ENCODE measurements around the gene WEE2.
"Not testable (repeated sequence)": the region's sequence is repeated elsewhere in the genome, so short reads cannot be mapped to it uniquely, and the experiment has no call there.

Gene WEE2

DNA sequence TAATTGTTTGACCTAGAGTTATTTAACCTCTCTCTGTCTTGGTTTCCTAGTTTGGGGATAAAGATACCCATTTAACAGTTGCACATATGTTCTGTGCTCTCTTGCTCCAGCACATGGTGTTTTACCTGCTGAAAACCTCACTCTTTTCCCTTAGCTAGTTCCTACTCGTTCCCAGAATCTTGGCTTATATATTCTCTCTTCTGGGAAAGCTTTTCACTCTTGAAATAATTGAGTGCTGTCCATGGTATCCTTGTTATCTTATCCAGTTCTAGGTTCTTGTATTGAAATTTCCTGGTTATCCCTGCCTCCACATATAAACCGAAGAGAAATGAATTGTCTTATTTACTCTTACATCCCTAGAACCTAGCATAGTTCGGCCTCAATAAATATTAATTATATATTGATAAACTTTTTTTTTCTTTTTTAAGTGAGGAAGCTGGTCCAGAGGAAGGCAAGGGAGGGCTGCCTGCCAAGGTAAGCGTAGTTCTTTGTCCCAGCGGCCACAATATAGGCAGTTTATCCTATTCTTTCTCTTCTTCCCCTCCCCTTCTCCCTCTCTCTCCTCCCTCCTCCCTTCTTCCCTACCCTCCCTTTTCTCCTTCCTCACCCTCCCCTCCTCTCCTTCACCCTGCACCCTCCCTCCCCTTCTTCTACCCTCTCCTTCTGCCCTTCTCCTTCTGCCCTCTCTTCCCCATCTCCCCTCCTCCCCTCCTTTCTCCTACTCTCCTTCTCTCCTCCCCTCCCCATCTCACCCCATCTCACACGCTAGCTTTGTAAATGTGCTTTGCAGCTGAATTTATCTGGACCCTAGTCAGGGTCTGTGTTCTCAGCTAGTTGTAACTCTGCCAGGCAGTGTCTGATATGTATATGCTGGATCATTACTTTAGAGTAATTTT is 7.9 kb downstream of the WEE2 start:
- DNase-seq, result no peak

DNA sequence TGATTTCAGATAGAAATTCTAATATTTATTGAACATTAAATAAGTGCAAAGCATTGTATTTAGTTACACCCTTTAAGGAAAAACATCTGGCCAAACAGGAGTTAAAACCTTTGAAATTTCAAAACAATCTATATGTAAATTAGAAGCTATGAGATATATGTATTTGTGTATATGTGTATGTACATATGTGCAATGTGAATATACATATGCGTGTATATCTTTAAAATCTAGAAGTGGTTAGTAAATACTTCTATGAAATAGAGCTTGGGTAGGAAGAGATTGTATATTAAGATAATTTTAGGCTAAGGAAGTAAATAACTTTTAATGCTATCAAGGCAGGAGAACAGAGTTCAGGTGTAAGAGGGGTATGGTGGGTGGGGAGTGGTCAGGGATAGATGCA is 9.3 kb downstream of the WEE2 start:
- DNase-seq, result no peak

DNA sequence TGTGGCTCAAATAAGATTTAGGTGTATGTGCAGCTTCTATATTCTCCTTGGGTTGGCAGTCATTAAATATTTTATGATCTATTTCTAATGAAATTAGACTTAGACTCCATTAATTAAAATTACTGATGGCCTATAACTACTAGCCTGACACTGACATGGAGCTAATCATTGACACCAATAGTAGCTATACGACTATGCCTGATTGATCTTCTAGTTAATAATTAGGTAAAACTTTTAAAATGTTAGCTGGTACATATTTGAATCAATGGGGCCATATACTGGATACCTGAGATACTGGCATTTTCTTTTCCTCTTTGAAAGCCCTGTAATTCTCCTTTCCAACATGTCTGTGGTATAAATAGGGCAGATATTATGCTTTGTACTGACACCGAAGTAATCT is 14.4 kb downstream of the WEE2 start:
- no peak for DNase-seq

DNA sequence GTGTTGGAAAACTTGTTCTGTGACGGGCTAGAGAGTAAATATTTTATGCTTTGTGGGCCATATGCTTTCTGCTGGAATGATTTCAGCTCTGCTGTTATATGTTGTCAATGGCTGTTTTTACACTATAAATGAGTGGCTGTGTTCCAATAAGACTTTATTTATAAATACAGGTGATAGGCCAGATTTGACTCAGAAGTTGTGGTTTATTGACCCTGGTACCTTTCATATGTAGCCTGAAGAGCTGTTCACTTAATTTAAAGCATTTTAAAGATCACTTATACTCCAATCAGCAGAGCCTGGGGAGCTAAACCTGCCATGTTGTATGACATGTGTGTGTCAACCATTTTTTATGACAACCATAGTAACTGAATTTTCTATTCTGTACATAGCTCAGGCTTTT is 20.9 kb downstream of the WEE2 start:
- DNase-seq, result no peak

DNA sequence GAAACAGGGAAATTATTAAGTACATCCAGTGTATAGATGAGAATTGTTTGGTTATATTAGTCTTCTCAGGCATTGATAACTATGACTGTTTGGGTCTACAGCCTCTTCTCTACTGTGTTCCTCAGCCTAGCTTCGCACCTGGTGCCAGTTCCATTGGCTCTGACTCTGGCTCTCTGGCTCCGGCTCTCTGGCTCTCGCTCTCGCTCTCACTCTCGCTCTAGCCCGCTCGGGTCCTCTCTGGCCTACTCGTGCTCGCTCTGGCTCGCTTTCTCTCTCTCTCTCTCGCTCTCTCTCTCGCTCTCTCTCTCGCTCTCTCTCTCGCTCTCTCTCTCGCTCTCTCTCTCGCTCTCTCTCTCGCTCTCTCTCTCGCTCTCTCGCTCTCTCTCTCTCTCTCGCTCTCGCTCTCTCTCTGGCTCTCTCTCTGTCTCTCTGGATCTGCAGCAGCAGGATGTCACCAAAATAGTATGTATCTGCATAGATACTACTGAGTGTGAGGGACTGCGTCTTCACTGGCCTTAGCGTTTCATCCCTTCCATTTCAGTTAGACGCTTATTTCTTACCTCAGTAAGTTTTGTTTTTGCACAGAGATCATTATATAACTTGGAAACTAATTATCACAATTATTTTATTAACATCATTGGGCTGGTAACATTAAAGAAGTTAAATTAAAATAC is 23.5 kb downstream of the WEE2 start:
- DNase-seq, result no peak

DNA sequence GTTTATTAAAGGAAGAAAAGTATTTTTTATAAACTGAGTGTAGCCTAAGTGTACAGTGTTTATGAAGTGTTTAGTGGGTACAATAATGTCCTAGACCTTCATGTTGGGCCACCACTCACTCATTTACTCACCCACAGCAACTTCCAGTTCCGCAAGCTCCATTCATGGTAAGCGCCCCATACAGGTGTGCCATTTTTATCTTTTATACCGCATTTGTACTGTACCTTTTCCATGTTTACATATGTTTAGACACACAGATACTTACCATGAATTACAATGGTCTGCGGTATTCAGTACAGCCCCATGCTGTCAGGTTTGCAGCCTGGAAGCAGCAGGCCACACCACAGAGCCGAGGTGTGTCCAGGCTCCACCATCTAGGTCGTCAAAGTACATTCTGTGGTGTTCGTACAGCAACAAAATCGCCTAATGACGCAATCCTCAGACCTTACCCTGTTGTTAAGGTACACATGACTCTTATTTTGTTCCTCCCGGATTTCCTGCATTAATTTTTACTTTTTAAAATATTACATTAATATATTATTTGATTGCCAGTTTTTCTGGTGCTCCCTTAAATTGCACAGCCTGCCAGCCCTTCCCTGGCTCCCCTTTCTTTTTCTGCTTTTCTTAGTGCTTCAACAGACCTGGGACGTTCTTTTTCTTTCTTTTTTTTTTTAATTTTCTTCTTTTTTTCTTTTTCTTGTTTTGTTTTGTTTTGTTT is 29.1 kb downstream of the WEE2 start:
- DNase-seq, result peak; percentile 28

DNA sequence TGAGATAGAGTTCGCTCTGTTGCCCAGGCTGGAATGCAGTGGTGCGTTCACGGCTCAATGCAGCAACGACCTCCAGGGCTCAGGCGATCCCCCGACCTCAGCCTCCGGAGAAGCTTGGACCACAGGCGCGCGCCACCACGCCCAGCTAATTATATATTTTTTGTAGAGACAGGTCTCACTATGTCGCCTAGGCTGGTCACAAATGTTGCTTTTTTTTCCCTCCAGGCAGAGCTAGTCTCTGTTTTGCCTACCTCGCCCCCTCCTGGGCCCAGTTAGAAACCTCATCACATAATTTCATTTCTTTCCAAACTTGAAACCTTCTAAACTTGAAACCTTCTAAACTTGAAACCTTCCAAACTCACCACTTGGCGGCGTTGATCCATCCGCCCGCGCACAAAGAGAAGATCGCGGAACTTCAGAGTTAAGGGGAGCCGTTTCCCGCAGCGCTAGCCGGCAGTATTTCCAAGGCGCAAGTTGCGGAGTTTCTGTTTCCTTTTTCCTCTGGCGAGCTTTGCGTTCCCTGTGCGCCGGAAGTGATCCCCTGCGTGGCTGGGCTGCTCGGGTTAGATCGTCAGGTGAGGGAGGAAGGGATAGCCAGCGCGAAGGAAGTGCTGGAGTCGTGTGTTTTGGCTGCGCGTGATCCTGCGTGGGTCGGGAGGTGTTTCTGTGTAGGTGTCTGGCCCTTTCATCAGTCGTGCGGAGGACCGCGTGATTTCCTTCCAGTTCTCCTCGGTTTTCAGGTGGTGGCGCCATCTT is 29.9 kb downstream of the WEE2 start, which contains the start of gene SSBP1:
Gene SSBP1 (plus strand): TSS at position 523 of the 756 bp plus-strand sequence. CDS start 809 bp downstream, outside the sequence.
- peak; percentile 92 for DNase-seq

DNA sequence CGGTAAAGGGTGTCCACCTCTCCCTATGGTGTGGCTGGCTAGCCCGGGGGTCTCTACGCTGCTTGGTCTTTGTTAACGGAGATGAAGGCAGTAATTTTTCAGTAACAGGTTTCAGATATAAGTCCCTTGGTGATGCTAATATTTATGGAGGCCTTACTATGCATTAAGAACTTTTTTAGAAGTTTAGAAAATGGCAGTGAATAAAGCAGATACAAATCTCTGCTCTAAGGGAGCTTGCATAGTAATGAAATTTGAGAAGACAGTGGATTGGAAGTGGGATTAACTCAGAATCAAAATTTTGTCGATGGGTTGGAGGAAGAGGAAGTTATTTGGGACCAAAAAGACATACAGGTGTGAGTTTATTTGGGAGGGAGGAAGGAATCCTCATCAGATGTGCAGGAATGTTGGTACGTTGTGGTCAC is 30.4 kb downstream of the WEE2 start:
- no peak for DNase-seq

DNA sequence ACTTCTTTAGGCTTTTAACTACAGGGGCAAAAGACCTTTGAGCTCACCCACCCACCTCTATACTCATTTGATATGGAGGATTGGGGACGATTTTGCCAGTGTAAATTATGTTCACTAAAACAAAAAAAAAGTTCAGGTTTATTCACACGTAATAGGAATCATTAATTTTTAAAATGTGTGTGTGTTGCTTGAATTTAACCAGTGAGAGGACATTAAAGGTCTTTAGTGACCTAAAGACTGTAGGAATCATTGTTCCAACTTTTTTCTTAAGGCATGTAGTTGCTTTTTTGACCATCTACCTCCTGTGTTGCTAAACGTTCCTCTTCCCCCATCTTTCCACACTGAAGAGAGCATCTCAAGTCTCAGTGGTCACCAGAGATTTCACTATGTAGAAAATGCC is 31.1 kb downstream of the WEE2 start:
- DNase-seq, result no peak

DNA sequence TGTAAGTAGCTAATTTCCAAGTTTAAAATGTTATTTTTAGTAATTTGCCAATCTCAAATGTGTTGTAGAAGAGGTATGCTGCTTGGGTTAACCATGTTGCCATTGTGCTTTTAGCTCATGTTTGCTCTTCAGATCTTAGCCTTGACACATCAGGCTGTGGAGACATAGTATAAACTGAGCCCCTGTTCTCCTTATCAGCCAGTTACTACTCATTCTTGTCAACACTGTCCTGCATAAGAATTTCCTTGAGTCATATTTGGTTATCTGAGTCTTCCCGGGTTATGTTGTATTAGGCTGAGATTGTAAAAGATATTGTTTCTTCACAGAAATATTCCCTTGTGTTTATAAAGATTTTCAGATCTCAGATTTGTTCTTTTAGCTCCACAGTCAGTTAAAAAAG is 34.1 kb downstream of the WEE2 start:
- no peak for DNase-seq

DNA sequence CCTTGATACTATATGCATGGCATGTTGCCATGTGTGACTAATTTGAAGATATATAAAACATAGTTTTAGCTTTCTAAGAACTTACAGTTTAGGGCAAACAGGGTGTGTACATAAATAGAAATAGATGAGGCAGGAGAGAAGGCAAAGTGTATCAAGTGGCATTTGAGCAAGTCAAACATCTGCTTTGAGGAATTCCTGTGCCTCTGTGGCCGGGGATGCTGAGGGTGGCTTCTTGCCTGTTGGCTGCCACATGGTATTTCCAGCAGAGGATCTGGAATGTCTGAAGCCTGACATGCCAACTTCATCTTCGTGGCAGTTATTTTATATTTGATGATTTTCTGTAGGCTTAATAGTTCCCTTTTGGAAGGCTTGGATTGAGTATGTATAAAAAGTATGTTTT is 36.0 kb downstream of the WEE2 start:
- DNase-seq, result no peak

DNA sequence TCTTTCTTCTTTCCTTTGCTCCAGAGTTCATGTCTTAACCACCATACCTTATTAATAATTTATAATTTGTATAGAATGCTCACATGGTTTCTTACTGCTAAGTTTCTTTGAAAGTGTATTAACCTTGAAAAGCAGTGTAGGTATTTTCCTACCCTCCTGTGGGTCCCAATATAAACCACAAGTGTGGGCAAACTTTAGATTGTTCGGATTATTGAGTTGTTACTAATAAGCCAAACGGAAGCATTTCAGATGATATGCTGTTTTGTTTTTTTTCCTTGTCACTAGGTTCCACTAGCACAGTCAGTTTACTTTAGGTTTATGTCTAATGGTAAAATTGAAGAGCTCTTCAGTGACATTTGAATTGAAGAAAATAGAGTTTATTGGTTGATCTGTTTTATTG is 40.2 kb downstream of the WEE2 start:
- no peak for DNase-seq

DNA sequence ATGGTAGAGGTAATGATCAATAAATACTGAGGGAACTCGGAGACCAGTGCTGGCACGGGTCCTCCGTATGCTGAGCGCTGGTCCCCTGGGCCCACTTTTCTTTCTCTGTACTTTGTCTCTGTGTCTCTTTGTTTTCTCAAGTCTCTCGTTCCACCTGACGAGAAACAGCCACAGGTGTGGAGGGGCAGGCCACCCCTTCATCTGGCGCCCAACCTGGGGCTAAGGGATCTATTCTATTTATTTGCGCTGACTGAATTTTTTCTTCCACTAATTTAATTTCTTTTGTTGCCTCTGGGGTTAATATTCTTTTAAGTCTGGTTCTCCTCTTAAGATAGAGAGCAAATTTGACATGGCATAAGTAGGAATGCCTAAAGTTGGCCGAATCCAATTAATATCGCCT is 43.8 kb downstream of the WEE2 start:
- DNase-seq, result not testable (repeated sequence)

DNA sequence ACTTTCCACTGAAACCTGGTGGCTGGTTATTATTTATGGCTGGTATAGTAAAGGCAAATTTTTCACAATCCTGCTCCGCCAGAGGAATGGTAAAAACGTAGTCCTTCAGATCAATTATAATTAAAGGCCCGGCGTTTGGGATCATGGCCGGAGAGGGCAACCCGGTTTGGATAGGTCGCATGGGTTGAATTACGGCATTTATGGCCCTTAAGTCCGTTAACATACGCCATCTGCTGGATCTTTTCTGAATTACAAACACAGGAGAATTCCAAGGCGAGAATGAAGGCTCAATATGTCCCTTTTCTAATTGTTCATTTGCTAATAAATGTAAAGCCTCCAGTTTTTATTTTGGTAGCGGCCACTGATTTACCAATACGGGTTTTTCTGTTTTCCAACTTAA is 44.5 kb downstream of the WEE2 start:
- DNase-seq, result no peak

DNA sequence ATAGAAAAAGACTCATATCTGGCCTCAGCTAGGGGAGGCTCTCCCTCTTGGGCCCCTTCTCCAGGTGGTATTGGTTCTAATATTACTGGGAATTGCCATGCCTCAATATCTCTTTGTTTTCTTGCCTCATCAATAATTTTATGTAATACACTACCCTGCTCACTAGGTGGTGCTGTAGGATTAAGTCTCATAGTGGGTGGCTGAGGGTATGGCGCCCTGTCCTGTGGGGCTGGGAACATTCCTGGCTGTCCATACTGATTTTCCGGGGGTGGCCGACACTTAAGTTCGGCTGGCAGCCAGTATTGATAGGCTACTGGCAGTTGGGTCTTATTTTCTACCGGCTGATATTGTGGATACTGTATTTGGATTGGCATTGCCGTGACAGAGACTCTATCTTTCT is 46.8 kb downstream of the WEE2 start:
- no peak for DNase-seq

DNA sequence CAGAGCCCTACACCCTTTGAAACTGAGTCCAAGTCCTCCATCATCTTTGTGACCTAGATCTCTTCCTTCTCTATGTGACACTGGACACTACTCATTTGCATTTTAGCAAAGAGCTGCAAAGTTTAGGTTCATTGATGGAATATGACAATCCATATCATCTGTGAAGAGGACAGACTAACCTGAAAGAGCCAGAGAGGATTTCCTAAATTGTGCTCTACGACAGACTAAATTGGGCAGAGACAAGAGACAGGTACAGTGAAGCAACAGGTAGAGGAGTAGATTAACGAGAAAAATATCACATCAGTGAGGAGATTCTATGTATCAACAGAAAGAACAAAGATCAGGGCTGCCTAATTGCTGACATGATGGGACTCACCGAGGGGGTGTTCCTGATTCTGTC is 55.6 kb downstream of the WEE2 start, which contains the start of gene TAS2R3:
Gene TAS2R3 (plus strand): TSS at position 301 of the 400 bp plus-strand sequence. CDS start 62 bp downstream, at position 363.
- DNase-seq, result no peak

DNA sequence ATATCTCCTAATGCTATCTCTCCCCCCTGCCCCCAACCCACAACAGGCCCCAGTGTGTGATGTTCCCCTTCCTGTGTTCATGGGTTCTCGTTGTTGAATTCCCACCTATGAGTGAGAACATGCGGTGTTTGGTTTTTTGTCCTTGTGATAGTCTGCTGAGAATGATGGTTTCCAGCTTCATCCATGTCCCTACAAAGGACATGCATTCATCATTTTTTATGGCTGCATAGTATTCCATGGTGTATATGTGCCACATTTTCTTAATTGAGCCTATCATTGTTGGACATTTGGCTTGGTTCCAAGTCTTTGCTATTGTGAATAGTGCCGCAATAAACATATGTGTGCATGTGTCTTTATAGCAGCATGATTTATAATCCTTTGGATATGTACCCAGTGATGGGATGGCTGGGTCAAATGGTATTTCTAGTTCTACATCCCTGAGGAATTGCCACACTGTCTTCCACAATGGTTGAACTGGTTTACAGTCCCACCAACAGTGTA is 62.0 kb downstream of the WEE2 start:
- not testable (repeated sequence) for DNase-seq

DNA sequence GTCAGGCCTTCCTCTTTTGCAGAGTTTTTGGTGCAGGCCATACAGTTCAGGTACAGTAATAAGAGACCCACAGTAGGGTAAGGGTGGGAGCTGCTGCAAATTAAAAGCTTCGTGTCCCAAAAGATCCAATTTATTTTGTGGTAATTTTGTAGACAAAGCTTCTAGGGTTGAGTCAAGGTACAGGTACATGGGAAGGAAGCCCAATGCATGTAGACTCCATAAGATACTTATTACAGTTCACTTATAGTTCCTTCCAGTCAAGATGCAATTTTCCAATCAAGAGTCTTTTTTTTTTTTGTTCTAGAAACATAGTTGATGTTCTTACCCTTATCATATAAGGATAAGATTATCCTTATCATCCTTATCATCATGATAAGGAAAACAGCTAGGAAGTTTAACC is 68.2 kb downstream of the WEE2 start, which contains the start of gene TAS2R4:
Gene TAS2R4 (plus strand): TSS at position 301 of the 400 bp plus-strand sequence. CDS start 1,815 bp downstream, outside the sequence.
- no peak for DNase-seq
